HFFc6 (cell line): ENCODE results near the gene MAST3. TPM values are rescaled to one million over a fixed set of nuclear protein-coding genes. Genes with fewer than 3 reads are reported as not detected.

Experiments used
- DNase-seq: peaks from one replicate; pipeline ENCODE4 v3.0.0-alpha.2; 2018
- H3K27ac Mint-ChIP-seq: 2 replicates; pipeline ENCODE4 v1.8.0; 2020; ENCODE audit warnings: mild to moderate bottlenecking, mixed read lengths
- H3K27me3 Mint-ChIP-seq: 2 replicates; pipeline ENCODE4 v1.8.0; 2021; ENCODE audit warnings: mild to moderate bottlenecking, moderate library complexity, mixed read lengths; ENCODE audit not compliant: insufficient read depth
- H3K36me3 Mint-ChIP-seq: 2 replicates; pipeline ENCODE4 v1.8.0; 2021; ENCODE audit warnings: low read depth, mixed read lengths
- H3K4me1 Mint-ChIP-seq: 2 replicates; pipeline ENCODE4 v1.8.0; 2020; ENCODE audit warnings: low read depth, mixed read lengths
- H3K4me3 Mint-ChIP-seq: 2 replicates; pipeline ENCODE4 v1.8.0; 2020; ENCODE audit warnings: mild to moderate bottlenecking, moderate library complexity, mixed read lengths
- H3K9me3 Mint-ChIP-seq: 2 replicates; pipeline ENCODE4 v1.8.0; 2020; ENCODE audit warnings: mild to moderate bottlenecking, mixed read lengths
- CTCF ChIP-seq: fragments of 200-600 bp; sonication (generic); IDR thresholded peaks from 2 replicates; pipeline ENCODE4 v1.5.0; 2021; ENCODE audit warnings: antibody characterized with exemption, mild to moderate bottlenecking
- total RNA-seq, 6 experiments: library from RNA; stranded (reverse); fragmentation: NEBNext Ultra II Directional; extraction: Animal tissue kit (Norgen Biotek cat#: 25700); gene quantifications; 2 replicates in 1 of 6; 3 replicates in 5 of 6; pipeline ENCODE4 v1.2.3, GENCODE V29; 2021

MAST3 gene
- total RNA-seq, 6 experiments from 2014 or later: 12.2 to 17.4 (median 13.2) TPM

GRCh38 chr19:18108897-18109296 lies 11.3 kb downstream of the MAST3 start:
- H3K27me3 Mint-ChIP-seq: no peaks in the 10 kb centered on the region; the same call in none of the 2 replicates
- H3K9me3 Mint-ChIP-seq: no peaks in the 10 kb centered on the region
- no peak for TF ChIP-seq CTCF
- H3K36me3 Mint-ChIP-seq: no peaks in the 10 kb centered on the region
- peaks cover 21% of the 10 kb centered on the region for H3K4me1 Mint-ChIP-seq
- peak overlapping the region; percentile 81 for H3K4me3 Mint-ChIP-seq
- DNase-seq: no peak
- peak overlapping the region; percentile 50 for H3K27ac Mint-ChIP-seq

- no peak for DNase-seq
- H3K27ac Mint-ChIP-seq: no peak overlapping the region; the same call in none of the 2 replicates
- H3K9me3 Mint-ChIP-seq: no peaks in the 10 kb centered on the region
- TF ChIP-seq CTCF: no peak
- H3K27me3 Mint-ChIP-seq: no peaks in the 10 kb centered on the region; the same call in none of the 2 replicates
- no peaks in the 10 kb centered on the region for H3K36me3 Mint-ChIP-seq
- peaks cover 21% of the 10 kb centered on the region for H3K4me1 Mint-ChIP-seq
- peak overlapping the region; percentile 81 for H3K4me3 Mint-ChIP-seq
Observed at GRCh38 chr19:18109341-18109732, 11.8 kb downstream of the MAST3 start.

GRCh38 chr19:18109733-18110608 lies 12.4 kb downstream of the MAST3 start:
- no peak overlapping the region; the same call in 1 of the 2 replicates for H3K27ac Mint-ChIP-seq
- no peaks in the 10 kb centered on the region for H3K9me3 Mint-ChIP-seq
- no peak for DNase-seq
- TF ChIP-seq CTCF: no peak
- H3K4me1 Mint-ChIP-seq: peaks cover 15% of the 10 kb centered on the region
- 0 out of 2 replicates have a peak, but pooled peaks cover 4% of the 10 kb centered on the region for H3K36me3 Mint-ChIP-seq
- H3K4me3 Mint-ChIP-seq: peak overlapping the region; percentile 81
- peaks cover 3% of the 10 kb centered on the region for H3K27me3 Mint-ChIP-seq

GRCh38 chr19:18110609-18111232 lies 13.1 kb downstream of the MAST3 start:
- no peak for DNase-seq
- Mint-ChIP-seq H3K4me1 (peaks cover 15% of the 10 kb centered on the region), H3K36me3 (0 out of 2 replicates have a peak, but pooled peaks cover 4% of the 10 kb centered on the region), H3K9me3 (no peaks in the 10 kb centered on the region), H3K27me3 (peaks cover 3% of the 10 kb centered on the region), H3K27ac (no peak overlapping the region), H3K4me3 (peak overlapping the region; percentile 78)
- no peak for TF ChIP-seq CTCF

GRCh38 chr19:18112989-18113478 lies 15.5 kb downstream of the MAST3 start:
- peak overlapping the region; percentile 56; the same call in 1 of the 2 replicates for H3K27ac Mint-ChIP-seq
- peaks cover 21% of the 10 kb centered on the region for H3K4me1 Mint-ChIP-seq
- 0 out of 2 replicates have a peak, but pooled peaks cover 4% of the 10 kb centered on the region for H3K36me3 Mint-ChIP-seq
- peak; percentile 92 for TF ChIP-seq CTCF
- peak; percentile 64 for DNase-seq
- peaks cover 3% of the 10 kb centered on the region for H3K27me3 Mint-ChIP-seq
- H3K9me3 Mint-ChIP-seq: no peaks in the 10 kb centered on the region
- no peak overlapping the region for H3K4me3 Mint-ChIP-seq
